Osteocyte (in vitro differentiated cells): ENCODE data around the gene DNM1. TPM values are rescaled to one million over a fixed set of nuclear protein-coding genes. Genes with fewer than 3 reads are reported as not detected.

ENCODE experiments used
- DNase-seq: peaks from one replicate; pipeline ENCODE4 v3.0.0; 2021; ENCODE audit warnings: mixed read lengths; ENCODE audit not compliant: unreplicated experiment; ENCODE audit errors: extremely low spot score
- H3K27ac Mint-ChIP-seq: one replicate; pipeline ENCODE4 v1.8.0; 2021; ENCODE audit warnings: mild to moderate bottlenecking, mixed read lengths; ENCODE audit not compliant: unreplicated experiment
- H3K27me3 Mint-ChIP-seq: one replicate; pipeline ENCODE4 v1.8.0; 2021; ENCODE audit warnings: mixed read lengths; ENCODE audit not compliant: unreplicated experiment
- H3K36me3 Mint-ChIP-seq: one replicate; pipeline ENCODE4 v1.8.0; 2021; ENCODE audit warnings: mixed read lengths; ENCODE audit not compliant: unreplicated experiment
- H3K4me1 Mint-ChIP-seq: one replicate; pipeline ENCODE4 v1.8.0; 2021; ENCODE audit warnings: mixed read lengths; ENCODE audit not compliant: unreplicated experiment
- H3K4me3 Mint-ChIP-seq: one replicate; pipeline ENCODE4 v1.8.0; 2021; ENCODE audit warnings: mild to moderate bottlenecking, moderate library complexity, mixed read lengths; ENCODE audit not compliant: unreplicated experiment
- H3K9me3 Mint-ChIP-seq: one replicate; pipeline ENCODE4 v1.8.0; 2021; ENCODE audit warnings: mixed read lengths; ENCODE audit not compliant: unreplicated experiment
- CTCF ChIP-seq: fragments of 200-600 bp; sonication (generic); IDR thresholded peaks from 2 replicates; pipeline ENCODE4 v1.5.0; 2021; ENCODE audit warnings: antibody characterized with exemption, mild to moderate bottlenecking, moderate library complexity
- total RNA-seq: library from RNA; stranded (reverse); gene quantifications from 2 replicates; pipeline ENCODE4 v1.2.1, GENCODE V29; 2021

DNM1 gene
- total RNA-seq, 1 donor from 2014 or later, result 45.4 TPM

DNA sequence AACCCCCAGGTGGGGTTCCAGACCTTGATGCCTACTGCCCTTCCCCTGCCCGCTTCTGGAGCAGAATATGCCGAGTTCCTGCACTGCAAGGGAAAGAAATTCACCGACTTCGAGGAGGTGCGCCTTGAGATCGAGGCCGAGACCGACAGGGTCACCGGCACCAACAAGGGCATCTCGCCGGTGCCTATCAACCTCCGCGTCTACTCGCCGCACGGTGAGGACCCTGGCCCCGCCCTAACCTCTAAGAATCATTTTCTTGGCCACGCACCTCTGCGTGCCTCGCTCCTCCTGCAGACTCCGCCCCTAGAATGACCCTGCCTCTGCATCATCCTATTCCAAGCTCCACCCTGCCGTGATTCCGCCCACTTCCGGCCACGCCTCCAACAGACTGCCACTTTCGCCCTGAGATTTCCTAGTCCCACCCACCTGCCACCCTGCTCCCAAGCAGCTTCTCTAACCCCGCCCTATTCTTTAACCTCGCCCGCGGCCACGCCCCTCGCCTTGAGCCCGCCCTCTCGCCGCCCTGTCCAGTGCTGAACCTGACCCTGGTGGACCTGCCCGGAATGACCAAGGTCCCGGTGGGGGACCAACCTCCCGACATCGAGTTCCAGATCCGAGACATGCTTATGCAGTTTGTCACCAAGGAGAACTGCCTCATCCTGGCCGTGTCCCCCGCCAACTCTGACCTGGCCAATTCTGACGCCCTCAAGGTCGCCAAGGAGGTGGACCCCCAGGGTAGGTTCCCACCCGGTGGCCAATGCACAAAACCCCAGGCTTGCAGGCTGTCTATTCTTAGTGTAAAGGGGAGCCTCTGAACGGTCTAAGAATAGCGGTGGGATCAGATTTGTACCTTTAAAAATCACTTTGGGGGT is 15.6 kb downstream of the DNM1 start:
- peaks cover 13% of the 10 kb centered on the region for H3K36me3 Mint-ChIP-seq
- DNase-seq, result no peak
- H3K4me3 Mint-ChIP-seq, result no peak overlapping the region
- no peak for TF ChIP-seq CTCF
- H3K27ac Mint-ChIP-seq, result no peak overlapping the region
- H3K4me1 Mint-ChIP-seq, result peaks cover 28% of the 10 kb centered on the region
- H3K9me3 Mint-ChIP-seq, result no peaks in the 10 kb centered on the region
- H3K27me3 Mint-ChIP-seq, result no peaks in the 10 kb centered on the region

- peaks cover 22% of the 10 kb centered on the region for H3K4me1 Mint-ChIP-seq
These were observed 16.7 kb downstream of the DNM1 start for GRCh38 chr9:128219831-128220230.

GRCh38 chr9:128222026-128222425 is 18.8 kb downstream of the DNM1 start:
- Mint-ChIP-seq H3K27ac (no peak overlapping the region), H3K36me3 (peaks cover 13% of the 10 kb centered on the region), H3K27me3 (no peaks in the 10 kb centered on the region), H3K4me3 (no peak overlapping the region), H3K4me1 (peaks cover 1% of the 10 kb centered on the region), H3K9me3 (no peaks in the 10 kb centered on the region)
- no peak for TF ChIP-seq CTCF
- no peak for DNase-seq

More at GRCh38 chr9:128219831-128220230, 16.7 kb downstream of the DNM1 start:
- no peaks in the 10 kb centered on the region for H3K27me3 Mint-ChIP-seq
- no peak for DNase-seq
- no peaks in the 10 kb centered on the region for H3K9me3 Mint-ChIP-seq
- no peak overlapping the region for H3K4me3 Mint-ChIP-seq
- TF ChIP-seq CTCF, result no peak
- H3K36me3 Mint-ChIP-seq, result peaks cover 13% of the 10 kb centered on the region
- H3K27ac Mint-ChIP-seq, result no peak overlapping the region

GRCh38 chr9:128222880-128223670 is 19.9 kb downstream of the DNM1 start:
- H3K27me3 Mint-ChIP-seq, result no peaks in the 10 kb centered on the region
- no peaks in the 10 kb centered on the region for H3K9me3 Mint-ChIP-seq
- H3K27ac Mint-ChIP-seq, result no peak overlapping the region
- H3K4me1 Mint-ChIP-seq, result no peaks in the 10 kb centered on the region
- H3K4me3 Mint-ChIP-seq, result no peak overlapping the region
- H3K36me3 Mint-ChIP-seq, result peaks cover 13% of the 10 kb centered on the region
- TF ChIP-seq CTCF, result no peak
- DNase-seq, result no peak

GRCh38 chr9:128224877-128225276 is 21.7 kb downstream of the DNM1 start:
- DNase-seq, result no peak
- no peaks in the 10 kb centered on the region for H3K27me3 Mint-ChIP-seq
- no peak overlapping the region for H3K4me3 Mint-ChIP-seq
- H3K27ac Mint-ChIP-seq, result no peak overlapping the region
- TF ChIP-seq CTCF, result no peak
- no peaks in the 10 kb centered on the region for H3K9me3 Mint-ChIP-seq
- H3K36me3 Mint-ChIP-seq, result peaks cover 8% of the 10 kb centered on the region
- H3K4me1 Mint-ChIP-seq, result no peaks in the 10 kb centered on the region
